Raji (cell line): ENCODE measurements around the gene FAM228B.

Experiments
- POLR2A ChIP-seq: IDR thresholded peaks from 2 replicates; pipeline ENCODE4 v1.6.1; 2011; ENCODE audit warnings: low read depth, low read length, control low read depth; ENCODE audit not compliant: insufficient read depth

The FAM228B gene

GRCh38 chr2:24088821-24089359 lies 34.4 kb upstream of the FAM228B start:
- TF ChIP-seq POLR2A: no peak

- TF ChIP-seq POLR2A: no peak
Measured at GRCh38 chr2:24101992-24102391, 21.3 kb upstream of the FAM228B start.

GRCh38 chr2:24102677-24103076 lies 20.6 kb upstream of the FAM228B start:
- TF ChIP-seq POLR2A: no peak

DNA sequence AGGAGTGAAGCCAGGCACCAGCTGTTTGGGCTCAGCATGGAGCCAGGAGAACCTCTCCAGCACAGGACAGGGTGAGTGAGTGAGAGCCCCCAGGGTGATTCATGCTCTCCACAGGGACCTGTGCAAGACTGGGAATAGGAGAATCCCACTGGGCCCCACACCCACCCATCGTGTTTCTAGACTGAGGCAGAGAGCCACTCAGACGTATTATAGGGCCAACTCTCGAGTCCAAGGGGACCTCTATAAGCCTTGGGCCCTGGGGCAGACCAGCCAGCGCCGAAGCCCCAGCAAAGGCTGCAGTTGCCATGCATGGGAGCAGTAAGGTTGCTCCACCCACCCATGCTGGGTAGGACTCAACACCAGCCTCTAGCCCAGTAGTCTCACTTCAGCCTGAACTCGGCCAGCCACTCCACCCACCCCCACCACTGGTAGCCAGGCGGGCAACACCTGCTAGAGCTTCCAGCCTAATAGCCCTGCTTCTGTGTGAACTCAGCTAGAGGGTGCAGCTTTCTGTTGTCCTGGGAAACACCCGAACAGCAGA lies 19.1 kb upstream of the FAM228B start:
- no peak for TF ChIP-seq POLR2A

- TF ChIP-seq POLR2A: no peak
Measured at GRCh38 chr2:24104906-24105305, 18.4 kb upstream of the FAM228B start.

DNA sequence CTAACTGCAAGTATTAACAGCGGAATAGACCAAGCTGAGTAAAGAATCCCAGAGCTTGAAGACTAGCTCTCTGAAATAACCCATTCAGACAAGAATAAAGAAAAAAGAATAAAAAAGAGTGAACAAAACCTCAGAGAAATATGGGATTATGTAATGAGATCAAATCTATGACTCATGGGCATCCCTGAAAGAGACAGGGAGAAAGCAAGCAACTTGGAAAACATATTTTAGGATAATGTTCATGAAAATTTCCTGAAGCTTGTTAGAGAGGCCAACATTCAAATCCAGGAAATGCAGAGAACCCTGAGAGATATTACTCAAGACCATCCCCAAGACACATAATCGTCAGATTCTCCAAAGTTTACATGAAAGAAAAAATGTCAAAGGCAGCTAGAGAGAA lies 17.5 kb upstream of the FAM228B start:
- no peak for TF ChIP-seq POLR2A

GRCh38 chr2:24106786-24107185 lies 16.5 kb upstream of the FAM228B start:
- TF ChIP-seq POLR2A: no peak

- no peak for TF ChIP-seq POLR2A
Measured at GRCh38 chr2:24107336-24107735, 15.9 kb upstream of the FAM228B start.

- no peak for TF ChIP-seq POLR2A
Measured at GRCh38 chr2:24110660-24111303, 12.5 kb upstream of the FAM228B start.

GRCh38 chr2:24111407-24111901 lies 11.8 kb upstream of the FAM228B start:
- no peak for TF ChIP-seq POLR2A

DNA sequence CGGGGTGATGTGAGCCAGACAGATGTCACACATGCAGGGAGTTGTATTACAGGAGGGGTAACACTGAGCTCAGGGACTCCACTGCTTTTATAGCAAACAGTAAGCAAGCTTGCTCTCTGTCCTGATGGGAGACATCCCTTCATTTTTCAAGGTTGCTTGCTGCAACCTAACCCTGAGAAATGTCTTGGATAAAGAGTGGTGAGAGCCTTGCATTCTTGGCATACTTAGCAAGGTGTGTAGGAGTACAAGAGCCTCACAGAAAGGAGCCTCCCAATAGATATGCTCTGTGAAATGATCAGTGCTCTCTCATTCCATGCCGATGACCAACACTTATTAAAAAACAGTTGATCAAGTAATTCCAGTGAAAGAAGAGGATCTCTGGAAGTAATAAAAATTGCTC lies 8.2 kb upstream of the FAM228B start:
- TF ChIP-seq POLR2A: no peak

- no peak for TF ChIP-seq POLR2A
Measured at GRCh38 chr2:24117902-24118301, 5.4 kb upstream of the FAM228B start.

DNA sequence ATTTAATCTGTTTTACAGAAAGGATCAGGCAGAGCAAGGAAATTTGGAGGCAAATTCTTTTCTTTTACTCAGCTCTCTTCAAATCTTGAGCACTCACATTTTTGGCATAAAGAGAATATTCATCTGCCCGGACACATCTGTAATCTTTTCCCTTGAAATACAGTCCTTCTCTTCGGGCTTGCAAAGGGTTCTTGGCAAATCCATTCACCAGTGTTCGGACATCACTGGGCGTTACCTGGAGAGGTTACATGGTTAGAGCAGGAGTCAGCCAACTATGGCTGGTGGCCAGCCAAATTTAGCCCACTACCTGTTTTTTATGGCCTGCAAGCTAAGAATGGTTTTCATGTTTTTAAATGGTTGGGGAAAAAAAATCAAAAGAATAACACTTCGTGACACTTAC lies 2.2 kb upstream of the FAM228B start:
- no peak for TF ChIP-seq POLR2A

- no peak for TF ChIP-seq POLR2A
Measured at GRCh38 chr2:24121469-24121868, 1.8 kb upstream of the FAM228B start.

DNA sequence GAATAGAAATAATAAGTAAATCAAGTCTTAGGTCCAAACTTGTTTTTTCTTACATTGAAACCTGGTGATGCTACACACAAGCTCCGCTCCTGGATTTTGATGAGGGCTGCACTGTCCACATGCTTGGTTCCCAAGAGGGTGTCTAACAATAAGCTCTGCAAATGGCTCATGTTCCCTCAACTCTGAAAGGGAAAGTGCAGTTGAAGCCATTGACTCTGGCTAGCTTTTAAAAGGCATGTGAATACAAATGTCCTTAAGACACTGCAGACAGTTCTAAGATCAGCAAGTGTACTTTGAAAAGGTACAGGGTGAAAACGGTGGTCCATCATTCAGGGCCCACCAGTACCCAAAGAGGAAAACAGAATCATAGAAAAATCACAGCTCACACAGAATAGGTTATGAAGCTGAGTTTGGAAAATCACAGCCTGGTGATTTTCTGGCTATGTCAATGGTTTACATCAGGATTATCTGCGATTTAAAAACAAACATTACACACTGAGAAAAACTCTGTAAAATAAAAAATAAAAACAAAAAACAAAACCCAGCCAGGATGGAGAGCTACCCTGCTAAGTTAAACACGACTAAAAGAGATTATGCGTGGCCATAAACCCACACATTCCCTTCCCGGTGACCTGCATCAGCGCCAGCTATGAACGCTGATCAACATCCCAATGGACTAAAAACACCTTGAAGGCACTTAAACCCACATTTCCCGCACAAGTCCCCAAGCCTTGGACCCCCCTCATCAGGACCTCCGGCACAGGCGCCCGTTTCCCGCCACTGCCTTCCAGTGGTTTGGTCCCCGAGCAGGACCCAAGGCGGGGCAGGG lies 689 bp upstream of the FAM228B start:
- no peak for TF ChIP-seq POLR2A
